PFSK-1 (cell line): Measurements from ENCODE around the gene AANAT.

Experiments used
- FOXP2 ChIP-seq: optimal IDR thresholded peaks from 2 replicates; pipeline ENCODE3; 2011; ENCODE audit warnings: borderline replicate concordance, control low read depth, inconsistent platforms; ENCODE audit not compliant: insufficient read depth; ENCODE audit errors: extremely low read length, extremely low read depth
- POLR2AphosphoS5 ChIP-seq: IDR thresholded peaks from 2 replicates; pipeline ENCODE4 v1.6.1; 2012; ENCODE audit warnings: low read depth, mild to moderate bottlenecking, control low read depth, low read length, moderate library complexity
- REST ChIP-seq, 2 experiments: IDR thresholded peaks; 2 replicates each; pipeline versions ENCODE4 v1.6.1 to v1.8.0; 2011 to 2012; ENCODE audit warnings: low read depth in 2 of 2, low read length in 2 of 2, control low read depth in 1 of 2, inconsistent platforms in 1 of 2, mild to moderate bottlenecking in 1 of 2, moderate library complexity in 1 of 2; ENCODE audit not compliant: insufficient read depth in 1 of 2
- SIN3A ChIP-seq: IDR thresholded peaks from 2 replicates; pipeline ENCODE4 v1.6.1; 2012; ENCODE audit warnings: mild to moderate bottlenecking, low read length, moderate library complexity, borderline replicate concordance; ENCODE audit not compliant: insufficient read depth
- TAF1 ChIP-seq: IDR thresholded peaks from 2 replicates; pipeline ENCODE4 v1.6.1; 2012; ENCODE audit warnings: low read length, control low read depth, borderline replicate concordance; ENCODE audit not compliant: insufficient read depth

AANAT gene

GRCh38 chr17:76478097-76478496, 10.7 kb downstream of the AANAT start:
- TF ChIP-seq TAF1 (no peak), POLR2AphosphoS5 (no peak), FOXP2 (no peak), REST (IDR thresholded peaks at IDR 0.05; ENCODE audit: insufficient read depth in 1 of 2, low read depth in 2 of 2, low read length in 2 of 2) (no peak), SIN3A (no peak)

- TF ChIP-seq POLR2AphosphoS5 (no peak), REST (IDR thresholded peaks at IDR 0.05; ENCODE audit: insufficient read depth in 1 of 2, low read depth in 2 of 2, low read length in 2 of 2) (no peak), FOXP2 (no peak), TAF1 (no peak), SIN3A (no peak)
These were observed 11.5 kb downstream of the AANAT start for GRCh38 chr17:76478730-76479514.

GRCh38 chr17:76479515-76480060, 12.2 kb downstream of the AANAT start:
- TF ChIP-seq TAF1 (no peak), REST (IDR thresholded peaks at IDR 0.05; ENCODE audit: insufficient read depth in 1 of 2, low read depth in 2 of 2, low read length in 2 of 2) (no peak), FOXP2 (no peak), POLR2AphosphoS5 (no peak), SIN3A (no peak)

- TF ChIP-seq REST (IDR thresholded peaks at IDR 0.05; ENCODE audit: insufficient read depth in 1 of 2, low read depth in 2 of 2, low read length in 2 of 2) (no peak), TAF1 (no peak)
These were observed 13.2 kb downstream of the AANAT start for GRCh38 chr17:76480632-76481031.
